ENCODE data around the gene URB1. TPM values are rescaled to one million over a fixed set of nuclear protein-coding genes. Genes with fewer than 3 reads are reported as not detected.

Gene URB1
- polyA plus RNA-seq, 2 of the 4 experiments (the other 2 are of a cell fraction) = 8.7 to 10.1 TPM

DNA sequence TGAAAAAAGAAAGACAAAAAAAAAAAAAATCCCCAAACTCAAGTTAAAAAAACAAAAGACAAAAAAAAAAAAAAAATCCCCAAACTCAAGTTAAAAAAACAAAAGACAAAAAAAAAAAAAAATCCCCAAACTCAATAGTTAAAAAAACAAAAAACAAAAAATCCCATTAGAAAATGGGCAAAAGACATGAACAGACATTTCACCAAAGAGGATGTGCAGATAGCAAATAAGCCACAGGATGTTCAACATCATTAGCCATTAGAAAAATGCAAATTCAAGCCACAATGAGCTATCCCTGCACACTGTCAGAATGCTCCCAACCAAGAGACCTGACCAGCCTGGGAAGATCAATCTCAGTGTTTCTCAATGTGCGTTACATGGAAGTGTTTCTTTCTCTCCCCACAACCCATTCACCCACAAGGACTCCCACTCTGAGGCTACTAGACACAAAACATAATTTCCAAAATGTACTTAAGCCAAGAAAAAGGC lies 60.3 kb downstream of the URB1 start (continued):
- TF ChIP-seq, protein P1, sequence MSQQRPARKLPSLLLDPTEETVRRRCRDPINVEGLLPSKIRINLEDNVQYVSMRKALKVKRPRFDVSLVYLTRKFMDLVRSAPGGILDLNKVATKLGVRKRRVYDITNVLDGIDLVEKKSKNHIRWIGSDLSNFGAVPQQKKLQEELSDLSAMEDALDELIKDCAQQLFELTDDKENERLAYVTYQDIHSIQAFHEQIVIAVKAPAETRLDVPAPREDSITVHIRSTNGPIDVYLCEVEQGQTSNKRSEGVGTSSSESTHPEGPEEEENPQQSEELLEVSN (IDR thresholded peaks at IDR 0.05; ENCODE audit: borderline replicate concordance, low read depth) = no peak
- TF ChIP-seq RARB (CRISPR knock-in tag; IDR thresholded peaks at IDR 0.05) (no peak), HOXB5 (CRISPR knock-in tag; IDR thresholded peaks at IDR 0.05) (no peak), CEBPB (IDR thresholded peaks at IDR 0.05) (no peak), RNF2 (IDR thresholded peaks at IDR 0.05; ENCODE audit: borderline replicate concordance, low read depth) (no peak), HDAC2 (IDR thresholded peaks at IDR 0.05) (no peak), MAX (IDR thresholded peaks at IDR 0.05) (no peak)
- TF ChIP-seq, protein P2, sequence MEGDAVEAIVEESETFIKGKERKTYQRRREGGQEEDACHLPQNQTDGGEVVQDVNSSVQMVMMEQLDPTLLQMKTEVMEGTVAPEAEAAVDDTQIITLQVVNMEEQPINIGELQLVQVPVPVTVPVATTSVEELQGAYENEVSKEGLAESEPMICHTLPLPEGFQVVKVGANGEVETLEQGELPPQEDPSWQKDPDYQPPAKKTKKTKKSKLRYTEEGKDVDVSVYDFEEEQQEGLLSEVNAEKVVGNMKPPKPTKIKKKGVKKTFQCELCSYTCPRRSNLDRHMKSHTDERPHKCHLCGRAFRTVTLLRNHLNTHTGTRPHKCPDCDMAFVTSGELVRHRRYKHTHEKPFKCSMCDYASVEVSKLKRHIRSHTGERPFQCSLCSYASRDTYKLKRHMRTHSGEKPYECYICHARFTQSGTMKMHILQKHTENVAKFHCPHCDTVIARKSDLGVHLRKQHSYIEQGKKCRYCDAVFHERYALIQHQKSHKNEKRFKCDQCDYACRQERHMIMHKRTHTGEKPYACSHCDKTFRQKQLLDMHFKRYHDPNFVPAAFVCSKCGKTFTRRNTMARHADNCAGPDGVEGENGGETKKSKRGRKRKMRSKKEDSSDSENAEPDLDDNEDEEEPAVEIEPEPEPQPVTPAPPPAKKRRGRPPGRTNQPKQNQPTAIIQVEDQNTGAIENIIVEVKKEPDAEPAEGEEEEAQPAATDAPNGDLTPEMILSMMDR (IDR thresholded peaks at IDR 0.05) = no peak

GRCh38 chr21:32331444-32332305 lies 61.1 kb downstream of the URB1 start:
- ATAC-seq = no peak
- no peak overlapping the region for H3K4me2 ChIP-seq
- H3K27ac ChIP-seq = no peak overlapping the region
- TF ChIP-seq FOSL2 (IDR thresholded peaks at IDR 0.05) (no peak), FOSL2 (CRISPR knock-in tag; IDR thresholded peaks at IDR 0.05) (no peak), EHF (CRISPR knock-in tag; IDR thresholded peaks at IDR 0.05) (no peak), NFE2L2 (conservative IDR thresholded peaks at IDR 0.05; ENCODE audit: low read length) (no peak), EP300 (IDR thresholded peaks at IDR 0.05) (no peak), RARB (CRISPR knock-in tag; IDR thresholded peaks at IDR 0.05) (no peak), CEBPB (IDR thresholded peaks at IDR 0.05) (no peak), POLR2A (IDR thresholded peaks at IDR 0.05; ENCODE audit: low read length) (no peak), ZSCAN20 (CRISPR knock-in tag; IDR thresholded peaks at IDR 0.05) (no peak), HOXB13 (CRISPR knock-in tag; IDR thresholded peaks at IDR 0.05; ENCODE audit: low read depth) (no peak)
- TF ChIP-seq, protein P3, sequence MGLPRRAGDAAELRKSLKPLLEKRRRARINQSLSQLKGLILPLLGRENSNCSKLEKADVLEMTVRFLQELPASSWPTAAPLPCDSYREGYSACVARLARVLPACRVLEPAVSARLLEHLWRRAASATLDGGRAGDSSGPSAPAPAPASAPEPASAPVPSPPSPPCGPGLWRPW (IDR thresholded peaks at IDR 0.05) = no peak
- no peaks in the 10 kb centered on the region for H3K4me1 ChIP-seq
- FAIRE-seq = no peak
- H3K4me3 ChIP-seq = no peak overlapping the region
- ChIA-PET CTCF (no interaction called here), POLR2A (no interaction called here)
- WGBS (ENCODE audit: missing lambda C conversion rate) = 92% methylated on average over 9 of the region's 9 CpGs
- DNase-seq (ENCODE audit: low read depth in 1 of 2, low spot score in 1 of 2) = no peak
- no peaks in the 10 kb centered on the region for H3K9me3 ChIP-seq

- Histone ChIP-seq H3K9me3 (no peaks in the 10 kb centered on the region), H3K4me2 (no peak overlapping the region), H3K4me1 (no peaks in the 10 kb centered on the region), H3K27ac (no peak overlapping the region), H3K4me3 (no peak overlapping the region)
- WGBS (ENCODE audit: missing lambda C conversion rate) = 94% methylated on average over 4 of the region's 4 CpGs
- ChIA-PET POLR2A (no interaction called here), CTCF (interaction anchor here (0.6 kb wide), 2 partner anchors 268 to 1009 kb away, joined by 3 to 4 read pairs; no protein-coding TSS in a partner anchor)
- no peak for TF ChIP-seq KDM5A (IDR thresholded peaks at IDR 0.05)
- DNase-seq (ENCODE audit: low read depth in 1 of 2, low spot score in 1 of 2) (no peak), ATAC-seq (no peak), FAIRE-seq (no peak)
Observed at GRCh38 chr21:32330784-32331311, 62.0 kb downstream of the URB1 start.

- WGBS (ENCODE audit: missing lambda C conversion rate) = 87% methylated on average over 3 of the region's 3 CpGs
- no peak overlapping the region for H3K4me2 ChIP-seq
- H3K27ac ChIP-seq = no peak overlapping the region
- no peaks in the 10 kb centered on the region for H3K9me3 ChIP-seq
- DNase-seq (ENCODE audit: low read depth in 1 of 2, low spot score in 1 of 2) (no peak), ATAC-seq (no peak), FAIRE-seq (no peak)
- no peak overlapping the region for H3K4me3 ChIP-seq
- ChIA-PET CTCF (no interaction called here), POLR2A (no interaction called here)
- H3K4me1 ChIP-seq = no peaks in the 10 kb centered on the region
- TF ChIP-seq MYC (IDR thresholded peaks at IDR 0.05; ENCODE audit: borderline replicate concordance, low read length) (no peak), JUN (IDR thresholded peaks at IDR 0.05) (no peak), HOXB5 (CRISPR knock-in tag; IDR thresholded peaks at IDR 0.05) (no peak), SMC3 (IDR thresholded peaks at IDR 0.05) (no peak), KDM1A (IDR thresholded peaks at IDR 0.05; ENCODE audit: low read depth) (no peak), ESRRA (IDR thresholded peaks at IDR 0.05; ENCODE audit: borderline replicate concordance, low read length) (no peak), BHLHE40 (IDR thresholded peaks at IDR 0.05; ENCODE audit: low read depth, low read length) (no peak), RARB (CRISPR knock-in tag; IDR thresholded peaks at IDR 0.05) (no peak), RAD21 (conservative IDR thresholded peaks at IDR 0.05 in 1 of 2, IDR thresholded peaks at IDR 0.05 in 1 of 2) (no peak), PHF8 (IDR thresholded peaks at IDR 0.05; ENCODE audit: borderline replicate concordance, low read depth) (no peak), ZFP36 (IDR thresholded peaks at IDR 0.05; ENCODE audit: borderline replicate concordance, partially characterized antibody) (no peak), HOXA7 (CRISPR knock-in tag; IDR thresholded peaks at IDR 0.05) (no peak), ZNF302 (CRISPR knock-in tag; IDR thresholded peaks at IDR 0.05) (no peak)
- TF ChIP-seq, protein P4, sequence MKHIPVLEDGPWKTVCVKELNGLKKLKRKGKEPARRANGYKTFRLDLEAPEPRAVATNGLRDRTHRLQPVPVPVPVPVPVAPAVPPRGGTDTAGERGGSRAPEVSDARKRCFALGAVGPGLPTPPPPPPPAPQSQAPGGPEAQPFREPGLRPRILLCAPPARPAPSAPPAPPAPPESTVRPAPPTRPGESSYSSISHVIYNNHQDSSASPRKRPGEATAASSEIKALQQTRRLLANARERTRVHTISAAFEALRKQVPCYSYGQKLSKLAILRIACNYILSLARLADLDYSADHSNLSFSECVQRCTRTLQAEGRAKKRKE (CRISPR knock-in tag; IDR thresholded peaks at IDR 0.05; ENCODE audit: low read depth) = no peak
Observed at GRCh38 chr21:32329776-32330175, 63.0 kb downstream of the URB1 start.

Data from A549 (cell line).